ENCODE measurements around the gene RHOBTB3. TPM values are rescaled to one million over a fixed set of nuclear protein-coding genes. Genes with fewer than 3 reads are reported as not detected.
"Not testable (repeated sequence)": the region's sequence is repeated elsewhere in the genome, so short reads cannot be mapped to it uniquely, and the experiment has no call there.

Gene RHOBTB3
- total and polyA plus RNA-seq, 4 donors: 10.5 to 59.8 (median 39.8) TPM

GRCh38 chr5:95707534-95708188 is 23.5 kb upstream of the RHOBTB3 start:
- 88% methylated on average over 8 of the region's 8 CpGs for WGBS
- H3K27me3 ChIP-seq (ENCODE audit: control insufficient read depth in 4 of 4, insufficient read depth in 4 of 4, low read length in 3 of 4); H3K27ac ChIP-seq (ENCODE audit: low read depth in 1 of 2, low read length in 2 of 2); DNase-seq (ENCODE audit: low spot score); H3K9me3 ChIP-seq (ENCODE audit: control insufficient read depth in 4 of 4, low read length in 3 of 4); H3K9ac ChIP-seq (ENCODE audit: low read depth in 1 of 2, low read length in 2 of 2); H3K4me1 ChIP-seq (ENCODE audit: control insufficient read depth in 4 of 4, insufficient read depth in 4 of 4, low read length in 3 of 4); H3K36me3 ChIP-seq (ENCODE audit: control insufficient read depth in 4 of 4, insufficient read depth in 3 of 4, low read depth in 1 of 4, low read length in 3 of 4); H3K4me3 ChIP-seq (ENCODE audit: low read depth in 1 of 3, low read length in 3 of 3): not testable (repeated sequence)

GRCh38 chr5:95708876-95709275 is 22.3 kb upstream of the RHOBTB3 start:
- peaks cover 0 to 5% (median 2%) of the 10 kb centered on the region in 4 donors for H3K4me1 ChIP-seq (ENCODE audit: control insufficient read depth in 4 of 4, insufficient read depth in 4 of 4, low read length in 3 of 4)
- no peak overlapping the region for H3K9ac ChIP-seq (ENCODE audit: low read depth in 1 of 2, low read length in 2 of 2)
- H3K27ac ChIP-seq (ENCODE audit: low read depth in 1 of 2, low read length in 2 of 2): no peak overlapping the region
- DNase-seq (ENCODE audit: low spot score): no peak
- no peaks in the 10 kb centered on the region for H3K36me3 ChIP-seq (ENCODE audit: control insufficient read depth in 4 of 4, insufficient read depth in 3 of 4, low read depth in 1 of 4, low read length in 3 of 4)
- H3K4me3 ChIP-seq (ENCODE audit: low read depth in 1 of 3, low read length in 3 of 3): no peak overlapping the region
- no peaks in the 10 kb centered on the region for H3K27me3 ChIP-seq (ENCODE audit: control insufficient read depth in 4 of 4, insufficient read depth in 4 of 4, low read length in 3 of 4)
- no peaks in the 10 kb centered on the region for H3K9me3 ChIP-seq (ENCODE audit: control insufficient read depth in 4 of 4, low read length in 3 of 4)
- WGBS: 97% methylated on average over 7 of the region's 7 CpGs
- TF ChIP-seq HNF4A (conservative IDR thresholded peaks at IDR 0.05): no peak
- TF ChIP-seq CTCF (IDR thresholded peaks at IDR 0.05; ENCODE audit: low read depth, low read length, missing input control): no peak
- no peak for TF ChIP-seq FOXA2 (IDR thresholded peaks at IDR 0.05)
- TF ChIP-seq JUND (IDR thresholded peaks at IDR 0.05): no peak
- TF ChIP-seq FOXA1 (IDR thresholded peaks at IDR 0.05): no peak
- TF ChIP-seq YY1 (IDR thresholded peaks at IDR 0.05): no peak
- TF ChIP-seq GABPA (IDR thresholded peaks at IDR 0.05 in 1 of 2, conservative IDR thresholded peaks at IDR 0.05 in 1 of 2): no peak
- TF ChIP-seq EGR1 (IDR thresholded peaks at IDR 0.05; ENCODE audit: low read depth in 2 of 2): no peak
- TF ChIP-seq RAD21 (IDR thresholded peaks at IDR 0.05): no peak
- TF ChIP-seq ZBTB33 (IDR thresholded peaks at IDR 0.05): no peak
- no peak for TF ChIP-seq ATF3 (IDR thresholded peaks at IDR 0.05)
- TF ChIP-seq SP1 (IDR thresholded peaks at IDR 0.05): no peak
- TF ChIP-seq NR2F2 (IDR thresholded peaks at IDR 0.05): no peak
- no peak for TF ChIP-seq HNF4G (IDR thresholded peaks at IDR 0.05)
- TF ChIP-seq TAF1 (conservative IDR thresholded peaks at IDR 0.05): no peak
